T-helper 1 cell treated with Interleukin-12 subunit alpha and Interleukin-12 subunit beta and Interleukin-4 antibody, amounts not matched to agents 30 ng/mL and 1 ng/mL, for 36 hours (primary cell): ENCODE measurements around the gene COL4A6. TPM values are rescaled to one million over a fixed set of nuclear protein-coding genes. Genes with fewer than 3 reads are reported as not detected.

ENCODE experiments used
- total RNA-seq: library from RNA; stranded (reverse); gene quantifications from 2 replicates; pipeline ENCODE4 v1.2.3, GENCODE V29; 2022

Gene COL4A6
- total RNA-seq, 1 donor from 2014 or later, result not detected

Other genes starting within 250 kb of the COL4A6 start
- not detected in 2 replicates for gene COL4A5, start 1.4 kb upstream of the COL4A6 start, total RNA-seq